HG02973 (cell line): Measurements from ENCODE around the gene MGP.

Source experiments
- ATAC-seq: cut with Tn5 transposase; IDR thresholded peaks from one replicate; pipeline ENCODE4 v1.9.1; 2021; ENCODE audit warnings: moderate library complexity; ENCODE audit not compliant: unreplicated experiment

The MGP gene

GRCh38 chr12:14868916-14869506 lies 16.6 kb downstream of the MGP start:
- no peak for ATAC-seq

- ATAC-seq: no peak
Measured at GRCh38 chr12:14860490-14860889, 25.2 kb downstream of the MGP start.

GRCh38 chr12:14858513-14858912 lies 27.1 kb downstream of the MGP start:
- no peak for ATAC-seq

- ATAC-seq: no peak
Measured at GRCh38 chr12:14854586-14855183, 31.0 kb downstream of the MGP start.

- ATAC-seq: no peak
Measured at GRCh38 chr12:14853961-14854360, 31.7 kb downstream of the MGP start.

- ATAC-seq: no peak
Measured at GRCh38 chr12:14852880-14853279, 32.8 kb downstream of the MGP start.

GRCh38 chr12:14850929-14851663 lies 34.6 kb downstream of the MGP start:
- peak; percentile 64 for ATAC-seq

- no peak for ATAC-seq
Measured at GRCh38 chr12:14849661-14850060, 36.0 kb downstream of the MGP start.

- ATAC-seq: no peak
Measured at GRCh38 chr12:14846876-14847580, 38.6 kb downstream of the MGP start.

- no peak for ATAC-seq
Measured at GRCh38 chr12:14846042-14846587, 39.5 kb downstream of the MGP start.

GRCh38 chr12:14845350-14845750 lies 40.3 kb downstream of the MGP start:
- no peak for ATAC-seq

- no peak for ATAC-seq
Measured at GRCh38 chr12:14844401-14844800, 41.3 kb downstream of the MGP start.

- ATAC-seq: no peak
Measured at GRCh38 chr12:14843425-14843887, 42.2 kb downstream of the MGP start, which contains the start of gene ART4. Gene ART4 (minus strand): TSS chr12:14843526. CDS start chr12:14843113, 413 bp downstream.

- ATAC-seq: no peak
Measured at GRCh38 chr12:14842315-14842714, 43.3 kb downstream of the MGP start.

- ATAC-seq: no peak
Measured at GRCh38 chr12:14841761-14842160, 43.9 kb downstream of the MGP start.

GRCh38 chr12:14840616-14841015 lies 45.0 kb downstream of the MGP start:
- no peak for ATAC-seq

GRCh38 chr12:14839262-14839661 lies 46.4 kb downstream of the MGP start:
- ATAC-seq: no peak

GRCh38 chr12:14836336-14837210 lies 49.1 kb downstream of the MGP start:
- ATAC-seq: no peak

- ATAC-seq: no peak
Measured at GRCh38 chr12:14834509-14834908, 51.1 kb downstream of the MGP start.

- ATAC-seq: no peak
Measured at GRCh38 chr12:14833952-14834351, 51.7 kb downstream of the MGP start.
